ENCODE data around the gene ACTA1.

DNA sequence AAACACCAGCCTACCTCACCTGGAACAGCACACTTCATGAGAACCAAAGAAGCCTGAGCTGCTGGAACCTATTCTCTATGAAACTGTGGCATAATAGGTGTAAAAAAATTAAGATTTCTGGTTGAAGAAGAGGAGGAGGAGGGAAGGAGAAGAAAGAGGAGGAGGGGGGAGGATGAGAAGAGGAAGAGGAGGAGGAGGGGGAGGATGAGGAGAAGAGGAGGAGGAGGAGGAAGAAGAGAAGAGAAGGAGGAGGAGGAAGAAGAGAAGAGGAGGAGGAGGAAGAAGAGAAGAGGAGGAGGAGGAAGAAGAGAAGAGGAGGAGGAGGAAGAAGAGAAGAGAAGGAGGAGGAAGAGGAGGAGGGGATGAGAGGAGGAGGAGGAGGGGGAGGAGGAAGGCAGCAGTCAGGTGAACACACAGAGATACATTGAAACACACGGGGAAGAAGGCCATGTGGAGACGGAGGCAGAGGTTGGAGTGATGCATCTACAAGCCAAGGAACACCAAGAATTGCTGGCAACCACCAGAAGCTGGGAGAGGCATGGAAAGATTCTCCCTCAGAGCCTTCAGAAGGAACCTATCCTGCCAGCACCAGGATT lies 8.2 kb downstream of the ACTA1 start:
- TF ChIP-seq, protein P1, sequence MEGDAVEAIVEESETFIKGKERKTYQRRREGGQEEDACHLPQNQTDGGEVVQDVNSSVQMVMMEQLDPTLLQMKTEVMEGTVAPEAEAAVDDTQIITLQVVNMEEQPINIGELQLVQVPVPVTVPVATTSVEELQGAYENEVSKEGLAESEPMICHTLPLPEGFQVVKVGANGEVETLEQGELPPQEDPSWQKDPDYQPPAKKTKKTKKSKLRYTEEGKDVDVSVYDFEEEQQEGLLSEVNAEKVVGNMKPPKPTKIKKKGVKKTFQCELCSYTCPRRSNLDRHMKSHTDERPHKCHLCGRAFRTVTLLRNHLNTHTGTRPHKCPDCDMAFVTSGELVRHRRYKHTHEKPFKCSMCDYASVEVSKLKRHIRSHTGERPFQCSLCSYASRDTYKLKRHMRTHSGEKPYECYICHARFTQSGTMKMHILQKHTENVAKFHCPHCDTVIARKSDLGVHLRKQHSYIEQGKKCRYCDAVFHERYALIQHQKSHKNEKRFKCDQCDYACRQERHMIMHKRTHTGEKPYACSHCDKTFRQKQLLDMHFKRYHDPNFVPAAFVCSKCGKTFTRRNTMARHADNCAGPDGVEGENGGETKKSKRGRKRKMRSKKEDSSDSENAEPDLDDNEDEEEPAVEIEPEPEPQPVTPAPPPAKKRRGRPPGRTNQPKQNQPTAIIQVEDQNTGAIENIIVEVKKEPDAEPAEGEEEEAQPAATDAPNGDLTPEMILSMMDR (IDR thresholded peaks at IDR 0.05; ENCODE audit: borderline replicate concordance, extremely low read depth, low read length, poor library complexity, severe bottlenecking): no peak
- no peak for TF ChIP-seq EZH2 (IDR thresholded peaks at IDR 0.05; ENCODE audit: borderline replicate concordance, low read depth, low read length, severe bottlenecking)

All from DND-41 (cell line).